OCI-LY3 (cell line): ENCODE results near the gene ARL3.

Source experiments
- EZH2phosphoT487 ChIP-seq: fragments of 200-600 bp; shearing (Covaris generic); IDR thresholded peaks from 2 replicates; pipeline ENCODE4 v1.6.1; 2018; ENCODE audit warnings: antibody characterized with exemption, mixed run types, low read depth
- TF ChIP-seq, protein P1 (sequence below): fragments of 200-600, 300-600 bp; sonication (generic); IDR thresholded peaks from 2 replicates; pipeline ENCODE4 v1.5.1; 2014; ENCODE audit warnings: antibody characterized with exemption, low read length, low read depth

DNA sequence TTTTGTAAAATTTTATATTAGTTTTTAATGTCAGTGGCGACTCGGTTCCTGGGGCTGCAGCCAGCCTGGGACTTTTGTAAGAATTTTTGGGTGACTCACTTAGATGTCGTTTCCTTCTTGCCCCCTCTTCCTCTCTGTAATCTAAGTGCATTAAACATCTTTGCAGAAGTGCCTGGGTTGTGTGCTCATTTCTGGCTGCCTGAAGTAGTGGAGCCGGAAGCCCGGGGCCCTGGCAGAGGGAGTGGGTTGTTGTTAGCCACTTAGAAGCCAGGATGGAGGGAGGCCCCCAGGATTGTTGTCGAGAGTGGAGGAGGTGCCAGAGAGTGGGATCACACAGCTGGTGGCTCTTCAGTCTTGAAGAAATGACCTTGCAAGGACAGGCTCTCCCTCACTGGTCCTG lies 80.9 kb downstream of the ARL3 start:
- TF ChIP-seq, protein P1, sequence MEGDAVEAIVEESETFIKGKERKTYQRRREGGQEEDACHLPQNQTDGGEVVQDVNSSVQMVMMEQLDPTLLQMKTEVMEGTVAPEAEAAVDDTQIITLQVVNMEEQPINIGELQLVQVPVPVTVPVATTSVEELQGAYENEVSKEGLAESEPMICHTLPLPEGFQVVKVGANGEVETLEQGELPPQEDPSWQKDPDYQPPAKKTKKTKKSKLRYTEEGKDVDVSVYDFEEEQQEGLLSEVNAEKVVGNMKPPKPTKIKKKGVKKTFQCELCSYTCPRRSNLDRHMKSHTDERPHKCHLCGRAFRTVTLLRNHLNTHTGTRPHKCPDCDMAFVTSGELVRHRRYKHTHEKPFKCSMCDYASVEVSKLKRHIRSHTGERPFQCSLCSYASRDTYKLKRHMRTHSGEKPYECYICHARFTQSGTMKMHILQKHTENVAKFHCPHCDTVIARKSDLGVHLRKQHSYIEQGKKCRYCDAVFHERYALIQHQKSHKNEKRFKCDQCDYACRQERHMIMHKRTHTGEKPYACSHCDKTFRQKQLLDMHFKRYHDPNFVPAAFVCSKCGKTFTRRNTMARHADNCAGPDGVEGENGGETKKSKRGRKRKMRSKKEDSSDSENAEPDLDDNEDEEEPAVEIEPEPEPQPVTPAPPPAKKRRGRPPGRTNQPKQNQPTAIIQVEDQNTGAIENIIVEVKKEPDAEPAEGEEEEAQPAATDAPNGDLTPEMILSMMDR: no peak
- TF ChIP-seq EZH2phosphoT487: no peak
